ENCODE results near the gene SDK2.

SDK2 gene

GRCh38 chr17:73352261-73352660 lies 292.0 kb downstream of the SDK2 start (continued):
- no peak for TF ChIP-seq ZNF623 (tag by site-specific recombination; IDR thresholded peaks at IDR 0.05)

GRCh38 chr17:73351764-73352163 lies 292.5 kb downstream of the SDK2 start:
- H3K27ac ChIP-seq (ENCODE audit: extremely low read depth, low read depth, low read length): no peak overlapping the region
- CTCF ChIA-PET: interaction anchor here (0.6 to 1.6 kb wide), 3 partner anchors 18 to 747 kb away, joined by 3 to 6 read pairs (median 4); no protein-coding TSS in a partner anchor
- POLR2A ChIA-PET: no interaction called here

GRCh38 chr17:73350864-73351263 lies 293.4 kb downstream of the SDK2 start:
- POLR2A ChIA-PET: interaction anchor here (0.6 kb wide), 1 partner anchor 95 kb away, joined by 4 read pairs; no protein-coding TSS in a partner anchor
- CTCF ChIA-PET: interaction anchor here (0.9 to 1.6 kb wide), 2 partner anchors 19 to 96 kb away, joined by 4 to 6 read pairs; no protein-coding TSS in a partner anchor
- H3K9me3 ChIP-seq (ENCODE audit: control insufficient read depth, insufficient read depth, low read depth, low read length): no peaks in the 10 kb centered on the region

More at GRCh38 chr17:73351764-73352163, 292.5 kb downstream of the SDK2 start:
- Histone ChIP-seq H3K36me3 (ENCODE audit: control insufficient read depth in 2 of 2, insufficient read depth in 1 of 2, low read length in 2 of 2) (no peaks in the 10 kb centered on the region), H3K9me3 (ENCODE audit: control insufficient read depth, insufficient read depth, low read depth, low read length) (no peaks in the 10 kb centered on the region), H3K4me3 (ENCODE audit: low read depth, low read length) (no peak overlapping the region), H3K4me1 (ENCODE audit: control insufficient read depth, insufficient read depth, low read length) (no peaks in the 10 kb centered on the region)
- no peak for TF ChIP-seq SCRT2 (tag by site-specific recombination; IDR thresholded peaks at IDR 0.05)

DNA sequence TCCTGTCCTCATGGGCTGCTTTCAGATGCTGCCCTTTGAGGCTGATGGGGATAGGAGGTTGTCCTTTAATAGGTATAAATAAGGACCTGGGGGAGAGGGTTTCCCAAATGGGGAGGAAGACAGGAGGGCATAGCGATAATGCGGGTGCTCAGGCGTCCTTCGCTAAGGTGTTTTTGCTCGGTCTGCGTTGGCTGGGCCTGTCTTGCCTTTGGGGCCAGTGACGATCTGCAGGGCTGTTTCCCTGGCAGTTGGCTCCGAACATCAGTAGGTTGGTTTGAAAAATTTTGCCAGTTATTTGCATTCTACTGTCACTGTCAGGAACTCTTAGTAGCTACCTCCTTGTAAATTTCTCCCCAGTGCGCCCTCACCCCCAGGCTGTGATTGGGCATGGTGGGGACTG lies 294.6 kb downstream of the SDK2 start:
- no peak overlapping the region for H3K4me3 ChIP-seq (ENCODE audit: low read depth, low read length)
- POLR2A ChIA-PET: no interaction called here
- CTCF ChIA-PET: interaction anchor here (0.6 to 1.0 kb wide), 3 partner anchors 10 to 94 kb away, joined by 3 to 4 read pairs (median 3); no protein-coding TSS in a partner anchor

More at GRCh38 chr17:73350864-73351263, 293.4 kb downstream of the SDK2 start:
- Histone ChIP-seq H3K4me3 (ENCODE audit: low read depth, low read length) (no peak overlapping the region), H3K36me3 (ENCODE audit: control insufficient read depth in 2 of 2, insufficient read depth in 1 of 2, low read length in 2 of 2) (no peaks in the 10 kb centered on the region), H3K27ac (ENCODE audit: extremely low read depth, low read depth, low read length) (no peak overlapping the region), H3K4me1 (ENCODE audit: control insufficient read depth, insufficient read depth, low read length) (no peaks in the 10 kb centered on the region)
- TF ChIP-seq ZNF23 (tag by site-specific recombination; IDR thresholded peaks at IDR 0.05; ENCODE audit: borderline replicate concordance) (peak; percentile 90), RBAK (tag by site-specific recombination; IDR thresholded peaks at IDR 0.05) (no peak), ZNF132 (tag by site-specific recombination; IDR thresholded peaks at IDR 0.05; ENCODE audit: borderline replicate concordance) (no peak), ZNF202 (tag by site-specific recombination; IDR thresholded peaks at IDR 0.05; ENCODE audit: borderline replicate concordance) (no peak), INSM2 (tag by site-specific recombination; IDR thresholded peaks at IDR 0.05) (no peak), ZBTB17 (tag by site-specific recombination; IDR thresholded peaks at IDR 0.05) (peak; percentile 69), HOXD13 (CRISPR knock-in tag; IDR thresholded peaks at IDR 0.05; ENCODE audit: borderline replicate concordance) (no peak)
- TF ChIP-seq, protein P1, sequence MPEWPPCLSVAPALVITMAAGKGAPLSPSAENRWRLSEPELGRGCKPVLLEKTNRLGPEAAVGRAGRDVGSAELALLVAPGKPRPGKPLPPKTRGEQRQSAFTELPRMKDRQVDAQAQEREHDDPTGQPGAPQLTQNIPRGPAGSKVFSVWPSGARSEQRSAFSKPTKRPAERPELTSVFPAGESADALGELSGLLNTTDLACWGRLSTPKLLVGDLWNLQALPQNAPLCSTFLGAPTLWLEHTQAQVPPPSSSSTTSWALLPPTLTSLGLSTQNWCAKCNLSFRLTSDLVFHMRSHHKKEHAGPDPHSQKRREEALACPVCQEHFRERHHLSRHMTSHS (tag by site-specific recombination; IDR thresholded peaks at IDR 0.05): no peak
- TF ChIP-seq, protein P2, sequence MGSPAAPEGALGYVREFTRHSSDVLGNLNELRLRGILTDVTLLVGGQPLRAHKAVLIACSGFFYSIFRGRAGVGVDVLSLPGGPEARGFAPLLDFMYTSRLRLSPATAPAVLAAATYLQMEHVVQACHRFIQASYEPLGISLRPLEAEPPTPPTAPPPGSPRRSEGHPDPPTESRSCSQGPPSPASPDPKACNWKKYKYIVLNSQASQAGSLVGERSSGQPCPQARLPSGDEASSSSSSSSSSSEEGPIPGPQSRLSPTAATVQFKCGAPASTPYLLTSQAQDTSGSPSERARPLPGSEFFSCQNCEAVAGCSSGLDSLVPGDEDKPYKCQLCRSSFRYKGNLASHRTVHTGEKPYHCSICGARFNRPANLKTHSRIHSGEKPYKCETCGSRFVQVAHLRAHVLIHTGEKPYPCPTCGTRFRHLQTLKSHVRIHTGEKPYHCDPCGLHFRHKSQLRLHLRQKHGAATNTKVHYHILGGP (tag by site-specific recombination; IDR thresholded peaks at IDR 0.05): no peak

More for the DNA sequence above, 294.6 kb downstream of the SDK2 start:
- TF ChIP-seq, protein P3, sequence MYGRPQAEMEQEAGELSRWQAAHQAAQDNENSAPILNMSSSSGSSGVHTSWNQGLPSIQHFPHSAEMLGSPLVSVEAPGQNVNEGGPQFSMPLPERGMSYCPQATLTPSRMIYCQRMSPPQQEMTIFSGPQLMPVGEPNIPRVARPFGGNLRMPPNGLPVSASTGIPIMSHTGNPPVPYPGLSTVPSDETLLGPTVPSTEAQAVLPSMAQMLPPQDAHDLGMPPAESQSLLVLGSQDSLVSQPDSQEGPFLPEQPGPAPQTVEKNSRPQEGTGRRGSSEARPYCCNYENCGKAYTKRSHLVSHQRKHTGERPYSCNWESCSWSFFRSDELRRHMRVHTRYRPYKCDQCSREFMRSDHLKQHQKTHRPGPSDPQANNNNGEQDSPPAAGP (tag by site-specific recombination; IDR thresholded peaks at IDR 0.05): no peak
- TF ChIP-seq GLI4 (tag by site-specific recombination; IDR thresholded peaks at IDR 0.05) (no peak), ZNF701 (tag by site-specific recombination; IDR thresholded peaks at IDR 0.05) (no peak), ZNF629 (tag by site-specific recombination; IDR thresholded peaks at IDR 0.05) (no peak), ZFP37 (tag by site-specific recombination; IDR thresholded peaks at IDR 0.05) (no peak), ZNF670 (tag by site-specific recombination; IDR thresholded peaks at IDR 0.05; ENCODE audit: low read depth) (no peak), ZNF274 (IDR thresholded peaks at IDR 0.05; ENCODE audit: low read length) (no peak), ZNF274 (tag by site-specific recombination; IDR thresholded peaks at IDR 0.05; ENCODE audit: borderline replicate concordance) (no peak), SP2 (tag by site-specific recombination; IDR thresholded peaks at IDR 0.05) (no peak)
- TF ChIP-seq, protein P4, sequence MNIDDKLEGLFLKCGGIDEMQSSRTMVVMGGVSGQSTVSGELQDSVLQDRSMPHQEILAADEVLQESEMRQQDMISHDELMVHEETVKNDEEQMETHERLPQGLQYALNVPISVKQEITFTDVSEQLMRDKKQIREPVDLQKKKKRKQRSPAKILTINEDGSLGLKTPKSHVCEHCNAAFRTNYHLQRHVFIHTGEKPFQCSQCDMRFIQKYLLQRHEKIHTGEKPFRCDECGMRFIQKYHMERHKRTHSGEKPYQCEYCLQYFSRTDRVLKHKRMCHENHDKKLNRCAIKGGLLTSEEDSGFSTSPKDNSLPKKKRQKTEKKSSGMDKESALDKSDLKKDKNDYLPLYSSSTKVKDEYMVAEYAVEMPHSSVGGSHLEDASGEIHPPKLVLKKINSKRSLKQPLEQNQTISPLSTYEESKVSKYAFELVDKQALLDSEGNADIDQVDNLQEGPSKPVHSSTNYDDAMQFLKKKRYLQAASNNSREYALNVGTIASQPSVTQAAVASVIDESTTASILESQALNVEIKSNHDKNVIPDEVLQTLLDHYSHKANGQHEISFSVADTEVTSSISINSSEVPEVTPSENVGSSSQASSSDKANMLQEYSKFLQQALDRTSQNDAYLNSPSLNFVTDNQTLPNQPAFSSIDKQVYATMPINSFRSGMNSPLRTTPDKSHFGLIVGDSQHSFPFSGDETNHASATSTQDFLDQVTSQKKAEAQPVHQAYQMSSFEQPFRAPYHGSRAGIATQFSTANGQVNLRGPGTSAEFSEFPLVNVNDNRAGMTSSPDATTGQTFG (tag by site-specific recombination; IDR thresholded peaks at IDR 0.05; ENCODE audit: borderline replicate concordance): no peak
- Histone ChIP-seq H3K9me3 (ENCODE audit: control insufficient read depth, insufficient read depth, low read depth, low read length) (no peaks in the 10 kb centered on the region), H3K4me1 (ENCODE audit: control insufficient read depth, insufficient read depth, low read length) (no peaks in the 10 kb centered on the region), H3K36me3 (ENCODE audit: control insufficient read depth in 2 of 2, insufficient read depth in 1 of 2, low read length in 2 of 2) (no peaks in the 10 kb centered on the region), H3K27ac (ENCODE audit: extremely low read depth, low read depth, low read length) (no peak overlapping the region)
